Astrocyte (in vitro differentiated cells and primary cell): ENCODE results near the gene TMEM42. TPM values are rescaled to one million over a fixed set of nuclear protein-coding genes. Genes with fewer than 3 reads are reported as not detected.
A peak's percentile ranks its signal among the peaks of the same experiment; 100 is the strongest.

ENCODE experiments used
- DNase-seq: peaks from one replicate; pipeline ENCODE4 v3.0.0-alpha.2; 2010; ENCODE audit warnings: low read depth
- FAIRE-seq: peaks from 2 replicates; lab custom pipeline; 2011; peaks lifted over from hg19 to GRCh38; lab: Jason Lieb, UNC
- H2AFZ ChIP-seq: 2 replicates; pipeline ENCODE4 v1.6.0; 2012; ENCODE audit warnings: low read depth, low read length, inconsistent platforms
- H3K27ac ChIP-seq: 2 replicates; pipeline ENCODE4 v1.5.1; 2011; ENCODE audit warnings: low read depth, low read length, inconsistent platforms
- H3K27me3 ChIP-seq: 2 replicates; pipeline ENCODE4 v1.6.0; 2011; ENCODE audit warnings: low read length, inconsistent platforms; ENCODE audit not compliant: insufficient read depth
- H3K36me3 ChIP-seq: 2 replicates; pipeline ENCODE4 v1.5.1; 2011; ENCODE audit warnings: low read length, inconsistent platforms; ENCODE audit not compliant: insufficient read depth
- H3K4me1 ChIP-seq: 2 replicates; pipeline ENCODE4 v1.5.1; 2011; ENCODE audit warnings: low read length, inconsistent platforms; ENCODE audit not compliant: insufficient read depth
- H3K4me2 ChIP-seq: 2 replicates; pipeline ENCODE4 v1.6.0; 2012; ENCODE audit warnings: low read length, inconsistent platforms
- H3K4me3 ChIP-seq: 2 replicates; pipeline ENCODE4 v1.5.1; 2011; ENCODE audit warnings: low read depth, mild to moderate bottlenecking, low read length, inconsistent platforms; ENCODE audit not compliant: insufficient read depth
- H3K79me2 ChIP-seq: 2 replicates; pipeline ENCODE4 v1.6.0; 2012; ENCODE audit warnings: mild to moderate bottlenecking, low read length, inconsistent platforms; ENCODE audit not compliant: insufficient read depth
- H3K9ac ChIP-seq: 2 replicates; pipeline ENCODE4 v1.6.0; 2012; ENCODE audit warnings: mild to moderate bottlenecking, low read length, inconsistent platforms
- H3K9me3 ChIP-seq: 2 replicates; pipeline ENCODE4 v1.5.1; 2012; ENCODE audit warnings: low read depth, mild to moderate bottlenecking, low read length, inconsistent platforms; ENCODE audit not compliant: insufficient read depth
- H4K20me1 ChIP-seq: 2 replicates; pipeline ENCODE4 v1.6.0; 2012; ENCODE audit warnings: low read length, inconsistent platforms; ENCODE audit not compliant: insufficient read depth
- H3K27ac Mint-ChIP-seq: one replicate; pipeline ENCODE4 v1.8.0; 2021; ENCODE audit warnings: mild to moderate bottlenecking, mixed read lengths; ENCODE audit not compliant: unreplicated experiment
- H3K27me3 Mint-ChIP-seq: one replicate; pipeline ENCODE4 v1.8.0; 2021; ENCODE audit warnings: low read depth, mixed read lengths; ENCODE audit not compliant: unreplicated experiment
- H3K36me3 Mint-ChIP-seq: one replicate; pipeline ENCODE4 v1.8.0; 2021; ENCODE audit warnings: low read depth, mixed read lengths; ENCODE audit not compliant: unreplicated experiment
- H3K4me1 Mint-ChIP-seq: one replicate; pipeline ENCODE4 v1.8.0; 2021; ENCODE audit warnings: low read depth, mixed read lengths; ENCODE audit not compliant: unreplicated experiment
- H3K4me3 Mint-ChIP-seq: one replicate; pipeline ENCODE4 v1.8.0; 2021; ENCODE audit warnings: mild to moderate bottlenecking, moderate library complexity, mixed read lengths; ENCODE audit not compliant: unreplicated experiment
- H3K9me3 Mint-ChIP-seq: one replicate; pipeline ENCODE4 v1.8.0; 2021; ENCODE audit warnings: mild to moderate bottlenecking, mixed read lengths; ENCODE audit not compliant: unreplicated experiment
- EZH2 ChIP-seq: IDR thresholded peaks from 2 replicates; pipeline ENCODE4 v1.6.1; 2012; ENCODE audit warnings: mild to moderate bottlenecking, low read length, inconsistent platforms; ENCODE audit not compliant: insufficient read depth
- total RNA-seq: library from RNA; stranded (reverse); gene quantifications from 2 replicates; pipeline ENCODE4 v1.2.1, GENCODE V29; 2021
- TF ChIP-seq, protein P1 (sequence below): IDR thresholded peaks from 2 replicates; pipeline ENCODE4 v1.5.1; 2011; ENCODE audit warnings: low read depth, mild to moderate bottlenecking, inconsistent platforms, low read length, moderate library complexity; ENCODE audit not compliant: insufficient read depth

Gene TMEM42
- total RNA-seq, 1 donor from 2014 or later: 6.9 TPM

DNA sequence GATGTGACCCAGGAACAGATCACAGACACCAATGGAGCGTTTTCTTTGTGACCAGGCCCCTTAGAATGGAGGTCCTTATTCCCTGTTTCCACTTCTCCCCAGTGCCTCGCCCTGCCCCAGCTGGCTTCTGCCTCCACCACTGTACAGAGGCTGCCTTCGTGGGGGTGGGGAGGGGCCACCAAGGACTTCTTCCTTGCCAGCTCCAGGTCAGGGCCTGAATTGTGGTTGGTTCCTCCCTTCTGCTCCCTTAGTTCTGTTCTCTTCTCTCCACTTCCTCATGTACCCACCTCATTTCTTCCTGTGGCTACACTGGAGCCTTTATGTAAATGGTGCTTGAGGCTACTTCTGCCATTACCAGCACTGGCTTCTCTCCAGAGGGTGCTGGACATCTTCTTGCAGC, 29.1 kb downstream of the TMEM42 start:
- H3K9me3 ChIP-seq: no peaks in the 10 kb centered on the region
- H3K27me3 Mint-ChIP-seq: peaks cover 4% of the 10 kb centered on the region
- H3K36me3 ChIP-seq: no peaks in the 10 kb centered on the region
- FAIRE-seq (no peak), DNase-seq (no peak)
- H3K27ac ChIP-seq: no peak overlapping the region
- H3K9ac ChIP-seq: no peak overlapping the region
- no peak overlapping the region for H3K27ac Mint-ChIP-seq
- H3K36me3 Mint-ChIP-seq: no peaks in the 10 kb centered on the region
- no peaks in the 10 kb centered on the region for H4K20me1 ChIP-seq
- H3K9me3 Mint-ChIP-seq: peaks cover 3% of the 10 kb centered on the region
- no peak overlapping the region for H3K4me3 ChIP-seq
- no peak overlapping the region for H3K4me3 Mint-ChIP-seq
- H3K4me1 Mint-ChIP-seq: peaks cover 14% of the 10 kb centered on the region
- H2AFZ ChIP-seq: no peak overlapping the region
- H3K4me2 ChIP-seq: no peak overlapping the region
- no peaks in the 10 kb centered on the region for H3K27me3 ChIP-seq
- H3K79me2 ChIP-seq: no peaks in the 10 kb centered on the region
- H3K4me1 ChIP-seq: peaks cover 27% of the 10 kb centered on the region
- no peak for TF ChIP-seq EZH2
- TF ChIP-seq, protein P1, sequence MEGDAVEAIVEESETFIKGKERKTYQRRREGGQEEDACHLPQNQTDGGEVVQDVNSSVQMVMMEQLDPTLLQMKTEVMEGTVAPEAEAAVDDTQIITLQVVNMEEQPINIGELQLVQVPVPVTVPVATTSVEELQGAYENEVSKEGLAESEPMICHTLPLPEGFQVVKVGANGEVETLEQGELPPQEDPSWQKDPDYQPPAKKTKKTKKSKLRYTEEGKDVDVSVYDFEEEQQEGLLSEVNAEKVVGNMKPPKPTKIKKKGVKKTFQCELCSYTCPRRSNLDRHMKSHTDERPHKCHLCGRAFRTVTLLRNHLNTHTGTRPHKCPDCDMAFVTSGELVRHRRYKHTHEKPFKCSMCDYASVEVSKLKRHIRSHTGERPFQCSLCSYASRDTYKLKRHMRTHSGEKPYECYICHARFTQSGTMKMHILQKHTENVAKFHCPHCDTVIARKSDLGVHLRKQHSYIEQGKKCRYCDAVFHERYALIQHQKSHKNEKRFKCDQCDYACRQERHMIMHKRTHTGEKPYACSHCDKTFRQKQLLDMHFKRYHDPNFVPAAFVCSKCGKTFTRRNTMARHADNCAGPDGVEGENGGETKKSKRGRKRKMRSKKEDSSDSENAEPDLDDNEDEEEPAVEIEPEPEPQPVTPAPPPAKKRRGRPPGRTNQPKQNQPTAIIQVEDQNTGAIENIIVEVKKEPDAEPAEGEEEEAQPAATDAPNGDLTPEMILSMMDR: no peak

DNA sequence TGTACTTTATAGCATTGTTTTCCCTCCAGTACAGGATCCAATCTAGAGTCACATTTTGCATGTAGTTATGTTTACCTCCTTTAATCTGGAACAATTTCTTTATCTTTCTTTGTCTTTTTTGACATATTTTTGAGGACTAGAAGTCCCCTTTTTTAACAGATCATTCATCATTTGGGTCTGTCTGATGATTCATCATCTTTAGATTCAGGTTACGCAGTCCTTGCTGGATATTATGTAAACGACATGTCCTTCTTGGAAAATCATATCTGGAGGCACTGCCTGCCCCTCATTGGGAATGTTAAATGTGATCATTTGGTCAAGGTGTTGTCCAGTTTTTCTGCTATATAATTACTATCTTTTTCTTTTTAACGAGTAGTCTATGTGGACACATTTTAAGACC, 31.0 kb downstream of the TMEM42 start:
- Histone ChIP-seq H3K4me2 (peak overlapping the region; percentile 66), H3K27me3 (no peaks in the 10 kb centered on the region), H4K20me1 (no peaks in the 10 kb centered on the region), H3K4me3 (no peak overlapping the region), H3K27ac (peak overlapping the region; percentile 77), H3K4me1 (peaks cover 14% of the 10 kb centered on the region), H3K36me3 (no peaks in the 10 kb centered on the region), H3K9ac (no peak overlapping the region), H3K9me3 (no peaks in the 10 kb centered on the region), H2AFZ (no peak overlapping the region), H3K79me2 (no peaks in the 10 kb centered on the region)
- no peak overlapping the region for H3K4me3 Mint-ChIP-seq
- H3K9me3 Mint-ChIP-seq: peaks cover 3% of the 10 kb centered on the region
- DNase-seq (peak; percentile 37), FAIRE-seq (no peak)
- H3K27me3 Mint-ChIP-seq: peaks cover 4% of the 10 kb centered on the region
- H3K4me1 Mint-ChIP-seq: peaks cover 13% of the 10 kb centered on the region
- peak overlapping the region; percentile 10 for H3K27ac Mint-ChIP-seq
- H3K36me3 Mint-ChIP-seq: no peaks in the 10 kb centered on the region
- TF ChIP-seq, protein P1: no peak
- no peak for TF ChIP-seq EZH2

DNA sequence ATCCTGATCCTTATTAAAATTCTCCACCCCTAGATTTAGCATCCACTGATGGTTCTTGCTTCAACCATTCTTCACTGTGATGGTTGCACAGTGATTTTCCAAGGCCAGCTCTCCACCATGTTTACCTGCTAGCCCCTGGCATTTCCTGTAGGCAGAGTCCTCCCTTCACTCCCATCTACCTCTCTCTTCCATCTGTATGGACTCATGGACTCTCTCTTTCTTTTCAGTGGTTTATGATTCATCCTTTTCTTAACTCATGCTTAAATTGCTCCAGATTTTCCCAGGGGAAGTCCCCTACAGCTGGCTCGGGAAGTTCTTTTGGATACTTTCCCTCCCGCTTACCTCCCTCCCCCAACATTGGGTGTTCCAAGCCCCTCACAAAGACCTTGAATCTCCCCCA, 31.4 kb downstream of the TMEM42 start:
- H4K20me1 ChIP-seq: no peaks in the 10 kb centered on the region
- peak overlapping the region; percentile 29 for H3K9ac ChIP-seq
- peaks cover 14% of the 10 kb centered on the region for H3K4me1 ChIP-seq
- no peaks in the 10 kb centered on the region for H3K36me3 ChIP-seq
- Mint-ChIP-seq H3K36me3 (no peaks in the 10 kb centered on the region), H3K4me3 (no peak overlapping the region), H3K27ac (peak overlapping the region; percentile 55), H3K4me1 (peaks cover 13% of the 10 kb centered on the region), H3K27me3 (peaks cover 4% of the 10 kb centered on the region), H3K9me3 (peaks cover 3% of the 10 kb centered on the region)
- no peaks in the 10 kb centered on the region for H3K79me2 ChIP-seq
- peak overlapping the region; percentile 66 for H3K4me2 ChIP-seq
- peak; percentile 77 for DNase-seq
- peak overlapping the region; percentile 77 for H3K27ac ChIP-seq
- H3K4me3 ChIP-seq: no peak overlapping the region
- TF ChIP-seq EZH2: no peak
- TF ChIP-seq, protein P1: no peak
- peak overlapping the region; percentile 65 for H2AFZ ChIP-seq
- no peak for FAIRE-seq
- H3K9me3 ChIP-seq: no peaks in the 10 kb centered on the region
- H3K27me3 ChIP-seq: no peaks in the 10 kb centered on the region
